OCI-LY7 (cell line): ENCODE measurements around the gene AOAH. TPM values are rescaled to one million over a fixed set of nuclear protein-coding genes. Genes with fewer than 3 reads are reported as not detected.

ENCODE experiments used
- BruUV-seq: library from RNA; stranded (reverse); fragments of 400-500 nt; replicated peaks from 2 replicates; lab custom pipeline; 2021; lab: Mats Ljungman, UMichigan
- CTCF ChIA-PET: fragments of 300-600 bp; sonication (Branson Sonifier 250); formaldehyde crosslinking; loops from one replicate; lab custom pipeline; 2022; ENCODE audit warnings: antibody characterized with exemption; ENCODE audit not compliant: unreplicated experiment; lab: Charles Lee
- POLR2A ChIA-PET: fragments of 300-600 bp; sonication (Branson Sonifier 250); formaldehyde crosslinking; loops from one replicate; lab custom pipeline; 2022; ENCODE audit warnings: antibody characterized with exemption; lab: Charles Lee
- DNase-seq: peaks from one replicate; pipeline ENCODE4 v3.0.0-alpha.2; 2015; ENCODE audit warnings: low spot score
- H2AFZ ChIP-seq: fragments of 200-600 bp; sonication (generic), shearing (Covaris generic); 2 replicates; pipeline ENCODE4 v1.6.1; 2014; ENCODE audit warnings: mild to moderate bottlenecking, antibody characterized with exemption, low read length, moderate library complexity
- H3K27ac ChIP-seq: fragments of 200-600 bp; sonication (generic); 2 replicates; pipeline ENCODE4 v1.5.1; 2014; ENCODE audit warnings: mixed run types, low read depth, mild to moderate bottlenecking, moderate library complexity, low read length, inconsistent platforms; ENCODE audit not compliant: poor library complexity, severe bottlenecking
- H3K36me3 ChIP-seq: fragments of 200-600 bp; sonication (generic); 2 replicates; pipeline ENCODE4 v1.6.1; 2014; ENCODE audit warnings: mild to moderate bottlenecking, antibody characterized with exemption, low read length, moderate library complexity, mixed read lengths; ENCODE audit not compliant: insufficient read depth
- H3K4me1 ChIP-seq: fragments of 200-600 bp; sonication (generic); 2 replicates; pipeline ENCODE4 v1.5.1; 2014; ENCODE audit warnings: mild to moderate bottlenecking, low read length; ENCODE audit not compliant: insufficient read depth, poor library complexity, severe bottlenecking
- H3K4me2 ChIP-seq: fragments of 200-600 bp; sonication (generic); 2 replicates; pipeline ENCODE4 v1.6.1; 2014; ENCODE audit warnings: mild to moderate bottlenecking, low read length
- H3K4me3 ChIP-seq: fragments of 200-600 bp; sonication (generic); 2 replicates; pipeline ENCODE4 v1.5.1; 2014; ENCODE audit warnings: mild to moderate bottlenecking, low read depth, low read length; ENCODE audit not compliant: poor library complexity, severe bottlenecking
- H3K79me2 ChIP-seq: fragments of 200-600 bp; sonication (generic); 2 replicates; pipeline ENCODE4 v1.6.1; 2016; ENCODE audit warnings: low read depth, mild to moderate bottlenecking, low read length, moderate library complexity, mixed read lengths; ENCODE audit not compliant: insufficient read depth
- H3K9me2 ChIP-seq: fragments of 200-600 bp; sonication (generic); 2 replicates; pipeline ENCODE4 v1.6.1; 2016; ENCODE audit warnings: mild to moderate bottlenecking, low read length, mixed read lengths; ENCODE audit not compliant: insufficient read depth
- H3K9me3 ChIP-seq: fragments of 200-600 bp; sonication (generic); 2 replicates; pipeline ENCODE4 v1.6.1; 2014; ENCODE audit warnings: mild to moderate bottlenecking, mixed run types, low read length, mixed read lengths
- H4K20me1 ChIP-seq: fragments of 200-600 bp; sonication (generic); 2 replicates; pipeline ENCODE4 v1.6.1; 2014; ENCODE audit warnings: mild to moderate bottlenecking, antibody characterized with exemption, low read length, moderate library complexity, mixed read lengths; ENCODE audit not compliant: insufficient read depth
- CTCF ChIP-seq: fragments of 200-600 bp; sonication (generic); conservative IDR thresholded peaks from 2 replicates; pipeline ENCODE4 v1.5.1; 2014; ENCODE audit warnings: mild to moderate bottlenecking, antibody characterized with exemption, low read length, moderate library complexity, mixed read lengths
- EZH2phosphoT487 ChIP-seq: fragments of 200-600 bp; sonication (generic); IDR thresholded peaks from 2 replicates; pipeline ENCODE4 v1.6.1; 2018; ENCODE audit warnings: low read depth, borderline replicate concordance, mild to moderate bottlenecking, mixed run types, antibody characterized with exemption, low read length, moderate library complexity, mixed read lengths
- intact Hi-C: fragments of 100-400 bp; cut with micrococcal nuclease; formaldehyde crosslinking; loops from one replicate; pipeline ENCODE4 v1.10.0; 2022; ENCODE audit not compliant: unreplicated experiment
- total RNA-seq, 2 experiments: library from RNA; depleted of rRNA in 1 of 2; stranded (reverse); fragments of >200 nt in 1 of 2; shearing (Covaris generic) in 1 of 2; gene quantifications; 2 replicates each; pipeline ENCODE4 v1.2.3, GENCODE V29; 2014 to 2022

AOAH gene
- total RNA-seq, 2 experiments from 2014 or later, result 0.13 to 0.61 TPM

- CTCF ChIA-PET, result no interaction called here
- POLR2A ChIA-PET, result interaction anchor here (0.7 kb wide), 1 partner anchor 689 kb away, joined by 4 read pairs; no protein-coding TSS in a partner anchor
- H3K27ac ChIP-seq, result no peak overlapping the region
These were observed 179.0 kb downstream of the AOAH start for GRCh38 chr7:36545291-36545690.

GRCh38 chr7:36538126-36538525, 186.2 kb downstream of the AOAH start:
- Histone ChIP-seq H3K4me3 (no peak overlapping the region), H3K9me2 (no peaks in the 10 kb centered on the region), H3K27ac (no peak overlapping the region), H3K9me3 (no peaks in the 10 kb centered on the region), H3K4me2 (no peak overlapping the region), H2AFZ (no peak overlapping the region), H3K79me2 (no peaks in the 10 kb centered on the region), H3K36me3 (no peaks in the 10 kb centered on the region), H4K20me1 (no peaks in the 10 kb centered on the region), H3K4me1 (no peaks in the 10 kb centered on the region)
- BruUV-seq, result no TSS peak
- ChIA-PET CTCF (no interaction called here), POLR2A (no interaction called here)
- DNase-seq, result no peak
- intact Hi-C loops, result no loop called here
- TF ChIP-seq EZH2phosphoT487 (no peak), CTCF (no peak)

More at GRCh38 chr7:36545291-36545690, 179.0 kb downstream of the AOAH start:
- Histone ChIP-seq H4K20me1 (no peaks in the 10 kb centered on the region), H3K4me2 (no peak overlapping the region), H3K9me3 (no peaks in the 10 kb centered on the region), H2AFZ (no peak overlapping the region), H3K36me3 (no peaks in the 10 kb centered on the region), H3K4me1 (no peaks in the 10 kb centered on the region), H3K79me2 (no peaks in the 10 kb centered on the region), H3K4me3 (no peak overlapping the region), H3K9me2 (no peaks in the 10 kb centered on the region)
- intact Hi-C loops, result no loop called here
- DNase-seq, result no peak
- TF ChIP-seq CTCF (no peak), EZH2phosphoT487 (no peak)
- BruUV-seq, result no TSS peak

- DNase-seq, result no peak
- H3K4me2 ChIP-seq, result no peak overlapping the region
- no peak overlapping the region for H2AFZ ChIP-seq
- no peak overlapping the region for H3K4me3 ChIP-seq
- no peaks in the 10 kb centered on the region for H3K9me3 ChIP-seq
- no peak overlapping the region for H3K27ac ChIP-seq
- ChIA-PET POLR2A (no interaction called here), CTCF (no interaction called here)
- intact Hi-C loops, result no loop called here
- no peaks in the 10 kb centered on the region for H3K36me3 ChIP-seq
- BruUV-seq, result no TSS peak
- H3K79me2 ChIP-seq, result no peaks in the 10 kb centered on the region
- TF ChIP-seq EZH2phosphoT487 (no peak), CTCF (no peak)
- H3K9me2 ChIP-seq, result no peaks in the 10 kb centered on the region
- no peaks in the 10 kb centered on the region for H4K20me1 ChIP-seq
- H3K4me1 ChIP-seq, result no peaks in the 10 kb centered on the region
These were observed 188.2 kb downstream of the AOAH start for GRCh38 chr7:36535866-36536664.
